ENCODE measurements around the gene GPR146.

GPR146 gene

GRCh38 chr7:1055956-1056784 lies 11.8 kb downstream of the GPR146 start:
- H3K4me2 ChIP-seq = peak overlapping the region; percentile 100
- H3K36me3 ChIP-seq = peaks cover 16% of the 10 kb centered on the region
- peak overlapping the region; percentile 94 for H3K27ac ChIP-seq
- H3K9ac ChIP-seq = peak overlapping the region; percentile 86
- peaks cover 95% of the 10 kb centered on the region for H3K4me1 ChIP-seq
- no peaks in the 10 kb centered on the region for H3K9me3 ChIP-seq
- H3K27me3 ChIP-seq = no peaks in the 10 kb centered on the region
- peak; percentile 83 for TF ChIP-seq Cebpa-rat (IDR thresholded peaks at IDR 0.05)
- H4K20me1 ChIP-seq = peaks cover 44% of the 10 kb centered on the region
- peak overlapping the region; percentile 73 for H3K4me3 ChIP-seq

- H3K27ac ChIP-seq = peak overlapping the region; percentile 94
- H3K4me1 ChIP-seq = peaks cover 95% of the 10 kb centered on the region
These were observed 12.6 kb downstream of the GPR146 start for GRCh38 chr7:1056785-1057410.

GRCh38 chr7:1057416-1058291 lies 13.3 kb downstream of the GPR146 start:
- no peaks in the 10 kb centered on the region for H3K9me3 ChIP-seq
- H3K27ac ChIP-seq = peak overlapping the region; percentile 94
- H3K4me3 ChIP-seq = peak overlapping the region; percentile 73; the same call in 1 of the 2 replicates
- no peak for TF ChIP-seq Cebpa-rat (IDR thresholded peaks at IDR 0.05)
- H3K36me3 ChIP-seq = peaks cover 16% of the 10 kb centered on the region
- peak overlapping the region; percentile 57 for H3K9ac ChIP-seq
- H4K20me1 ChIP-seq = peaks cover 53% of the 10 kb centered on the region
- no peaks in the 10 kb centered on the region for H3K27me3 ChIP-seq
- peaks cover 95% of the 10 kb centered on the region for H3K4me1 ChIP-seq
- H3K4me2 ChIP-seq = peak overlapping the region; percentile 100

More at GRCh38 chr7:1056785-1057410, 12.6 kb downstream of the GPR146 start:
- TF ChIP-seq Cebpa-rat (IDR thresholded peaks at IDR 0.05) = no peak
- peak overlapping the region; percentile 100 for H3K4me2 ChIP-seq
- no peaks in the 10 kb centered on the region for H3K9me3 ChIP-seq
- H4K20me1 ChIP-seq = peaks cover 50% of the 10 kb centered on the region
- H3K4me3 ChIP-seq = peak overlapping the region; percentile 73
- H3K9ac ChIP-seq = peak overlapping the region; percentile 86
- peaks cover 16% of the 10 kb centered on the region for H3K36me3 ChIP-seq
- no peaks in the 10 kb centered on the region for H3K27me3 ChIP-seq

- TF ChIP-seq Cebpa-rat (IDR thresholded peaks at IDR 0.05) = no peak
- H4K20me1 ChIP-seq = peaks cover 60% of the 10 kb centered on the region
- H3K9ac ChIP-seq = peak overlapping the region; percentile 57; the same call in 1 of the 2 replicates
- H3K4me3 ChIP-seq = peak overlapping the region; percentile 26; the same call in 1 of the 2 replicates
- peaks cover 95% of the 10 kb centered on the region for H3K4me1 ChIP-seq
- peak overlapping the region; percentile 100 for H3K4me2 ChIP-seq
- peak overlapping the region; percentile 94 for H3K27ac ChIP-seq
- H3K36me3 ChIP-seq = peaks cover 16% of the 10 kb centered on the region
- H3K9me3 ChIP-seq = no peaks in the 10 kb centered on the region
- H3K27me3 ChIP-seq = no peaks in the 10 kb centered on the region
These were observed 14.0 kb downstream of the GPR146 start for GRCh38 chr7:1058311-1058710.

- H3K4me3 ChIP-seq = no peak overlapping the region
- H3K27ac ChIP-seq = peak overlapping the region; percentile 94
- H3K9ac ChIP-seq = 0 out of 2 replicates have a peak overlapping the region, but pooled peaks have one; percentile 57
- H3K27me3 ChIP-seq = no peaks in the 10 kb centered on the region
- H3K4me1 ChIP-seq = peaks cover 95% of the 10 kb centered on the region
- TF ChIP-seq Cebpa-rat (IDR thresholded peaks at IDR 0.05) = no peak
- peaks cover 16% of the 10 kb centered on the region for H3K36me3 ChIP-seq
- no peaks in the 10 kb centered on the region for H3K9me3 ChIP-seq
- H4K20me1 ChIP-seq = peaks cover 65% of the 10 kb centered on the region
- peak overlapping the region; percentile 100 for H3K4me2 ChIP-seq
These were observed 14.5 kb downstream of the GPR146 start for GRCh38 chr7:1058821-1059199.

GRCh38 chr7:1059200-1060091 lies 15.1 kb downstream of the GPR146 start:
- Histone ChIP-seq H3K4me2 (peak overlapping the region; percentile 100), H3K4me3 (peak overlapping the region; percentile 44; the same call in 1 of the 2 replicates), H3K36me3 (peaks cover 16% of the 10 kb centered on the region), H3K9ac (no peak overlapping the region; the same call in 1 of the 2 replicates), H3K27ac (peak overlapping the region; percentile 94), H4K20me1 (peaks cover 71% of the 10 kb centered on the region), H3K9me3 (no peaks in the 10 kb centered on the region), H3K27me3 (no peaks in the 10 kb centered on the region), H3K4me1 (peaks cover 95% of the 10 kb centered on the region)
- TF ChIP-seq Cebpa-rat (IDR thresholded peaks at IDR 0.05) = no peak

- peak overlapping the region; percentile 89 for H3K4me2 ChIP-seq
- H3K9me3 ChIP-seq = no peaks in the 10 kb centered on the region
- peaks cover 95% of the 10 kb centered on the region for H3K4me1 ChIP-seq
- peaks cover 16% of the 10 kb centered on the region for H3K36me3 ChIP-seq
- TF ChIP-seq Cebpa-rat (IDR thresholded peaks at IDR 0.05) = no peak
- peaks cover 81% of the 10 kb centered on the region for H4K20me1 ChIP-seq
- H3K4me3 ChIP-seq = peak overlapping the region; percentile 44; the same call in 1 of the 2 replicates
- peak overlapping the region; percentile 62 for H3K9ac ChIP-seq
- H3K27me3 ChIP-seq = no peaks in the 10 kb centered on the region
- peak overlapping the region; percentile 48 for H3K27ac ChIP-seq
These were observed 16.1 kb downstream of the GPR146 start for GRCh38 chr7:1060315-1061072.

GRCh38 chr7:1061180-1061579 lies 16.8 kb downstream of the GPR146 start:
- Histone ChIP-seq H3K36me3 (peaks cover 16% of the 10 kb centered on the region), H3K27me3 (no peaks in the 10 kb centered on the region), H3K9ac (peak overlapping the region; percentile 62), H3K27ac (no peak overlapping the region), H3K4me1 (peaks cover 95% of the 10 kb centered on the region), H4K20me1 (peaks cover 80% of the 10 kb centered on the region), H3K4me3 (peak overlapping the region; percentile 44; the same call in 1 of the 2 replicates), H3K4me2 (peak overlapping the region; percentile 89), H3K9me3 (no peaks in the 10 kb centered on the region)
- no peak for TF ChIP-seq Cebpa-rat (IDR thresholded peaks at IDR 0.05)

Data from BLaER1 (cell line).